Right forelimb (tissue), 1 donor: Measurements from ENCODE around the gene PPBP.

Experiments used
- DNase-seq: peaks from one replicate; pipeline ENCODE4 v3.0.0-alpha.2; 2018

PPBP gene

GRCh38 chr4:73947239-73947985, 40.6 kb downstream of the PPBP start:
- DNase-seq: no peak

GRCh38 chr4:73945674-73946449, 42.1 kb downstream of the PPBP start:
- no peak for DNase-seq

- DNase-seq: no peak
These were observed 42.9 kb downstream of the PPBP start for GRCh38 chr4:73945140-73945539.

GRCh38 chr4:73944061-73944875, 43.7 kb downstream of the PPBP start:
- DNase-seq: peak; percentile 51

GRCh38 chr4:73943555-73943954, 44.4 kb downstream of the PPBP start:
- no peak for DNase-seq

GRCh38 chr4:73936969-73937368, 51.0 kb downstream of the PPBP start:
- DNase-seq: no peak
